AG04450 (cell line): ENCODE measurements around the gene FAM114A1. TPM values are rescaled to one million over a fixed set of nuclear protein-coding genes. Genes with fewer than 3 reads are reported as not detected.

Source experiments
- CTCF ChIA-PET: fragments of 300-600, 350-600 bp; formaldehyde crosslinking; extraction: SDS; loops from one replicate; lab custom pipeline; 2022; ENCODE audit warnings: antibody characterized with exemption, inconsistent platforms; lab: Charles Lee
- POLR2A ChIA-PET: fragments of 350-600 bp; formaldehyde crosslinking; extraction: SDS; loops from one replicate; lab custom pipeline; 2021; ENCODE audit warnings: antibody characterized with exemption, inconsistent platforms; lab: Yijun Ruan, JAX
- DNase-seq: peaks from one replicate; pipeline ENCODE4 v3.0.0-alpha.2; 2011; ENCODE audit warnings: low read depth, low spot score
- H3K27ac ChIP-seq: one replicate; pipeline ENCODE4 v1.5.1; 2012; ENCODE audit warnings: low read depth, low read length, control low read depth
- H3K27me3 ChIP-seq: one replicate; pipeline ENCODE4 v1.6.0; 2012; ENCODE audit warnings: low read length; ENCODE audit not compliant: control insufficient read depth, insufficient read depth
- H3K4me3 ChIP-seq: 2 replicates; pipeline ENCODE4 v1.5.1; 2011; ENCODE audit warnings: mild to moderate bottlenecking, low read depth, low read length, control low read depth
- H3K9me3 ChIP-seq: 2 replicates; pipeline ENCODE4 v1.5.1; 2012; ENCODE audit warnings: low read length; ENCODE audit not compliant: control insufficient read depth, insufficient read depth
- CTCF ChIP-seq: IDR thresholded peaks from 2 replicates; pipeline ENCODE4 v1.5.1; 2011; ENCODE audit warnings: low read depth, low read length, control low read depth, inconsistent platforms
- polyA plus RNA-seq: library from polyadenylated mRNA; depleted of rRNA; stranded (reverse); fragments of >200 nt; gene quantifications from 2 replicates; pipeline ENCODE4 v1.2.3, GENCODE V29; 2011

The FAM114A1 gene
- polyA plus RNA-seq, 1 experiment, result 303 TPM

GRCh38 chr4:38979511-38980230, 112.1 kb downstream of the FAM114A1 start:
- CTCF ChIA-PET, result interaction anchor here (0.5 to 0.7 kb wide), 3 partner anchors 42 to 917 kb away, joined by 3 to 5 read pairs (median 4); no protein-coding TSS in a partner anchor
- no peak for DNase-seq

GRCh38 chr4:38980903-38981676, 113.5 kb downstream of the FAM114A1 start:
- POLR2A ChIA-PET, result interaction anchor here (1.2 kb wide), 1 partner anchor 33 kb away, joined by 4 read pairs; no protein-coding TSS in a partner anchor
- TF ChIP-seq CTCF, result no peak
- peak; percentile 80 for DNase-seq
- no peak overlapping the region for H3K4me3 ChIP-seq
- H3K27me3 ChIP-seq, result no peaks in the 10 kb centered on the region
- CTCF ChIA-PET, result no interaction called here
- H3K27ac ChIP-seq, result peak overlapping the region; percentile 93
- H3K9me3 ChIP-seq, result no peaks in the 10 kb centered on the region

More at GRCh38 chr4:38979511-38980230, 112.1 kb downstream of the FAM114A1 start:
- no peak overlapping the region for H3K4me3 ChIP-seq
- POLR2A ChIA-PET, result interaction anchor here (0.6 kb wide), 1 partner anchor 17 kb away, joined by 3 read pairs; no protein-coding TSS in a partner anchor
- no peak for TF ChIP-seq CTCF
- H3K27me3 ChIP-seq, result no peaks in the 10 kb centered on the region
- no peak overlapping the region for H3K27ac ChIP-seq
- no peaks in the 10 kb centered on the region for H3K9me3 ChIP-seq

- POLR2A ChIA-PET, result no interaction called here
- H3K27ac ChIP-seq, result no peak overlapping the region
These were observed 114.9 kb downstream of the FAM114A1 start for GRCh38 chr4:38982361-38983095.

GRCh38 chr4:38983291-38983690, 115.7 kb downstream of the FAM114A1 start:
- DNase-seq, result no peak
- Histone ChIP-seq H3K4me3 (no peak overlapping the region), H3K9me3 (no peaks in the 10 kb centered on the region), H3K27me3 (no peaks in the 10 kb centered on the region), H3K27ac (no peak overlapping the region)
- ChIA-PET CTCF (no interaction called here), POLR2A (interaction anchor here (0.9 kb wide), 1 partner anchor 39 kb away, joined by 4 read pairs; no protein-coding TSS in a partner anchor)
- TF ChIP-seq CTCF, result no peak

More at GRCh38 chr4:38982361-38983095, 114.9 kb downstream of the FAM114A1 start:
- DNase-seq, result no peak
- no peak overlapping the region for H3K4me3 ChIP-seq
- no peak for TF ChIP-seq CTCF
- CTCF ChIA-PET, result no interaction called here
- no peaks in the 10 kb centered on the region for H3K27me3 ChIP-seq
- no peaks in the 10 kb centered on the region for H3K9me3 ChIP-seq
